ENCODE data around the gene PHF5A. TPM values are rescaled to one million over a fixed set of nuclear protein-coding genes. Genes with fewer than 3 reads are reported as not detected.

Gene PHF5A
- total and polyA plus RNA-seq, 12 donors: 18.2 to 50.8 (median 29.3) TPM

- Histone ChIP-seq H3K4me3 (no peak overlapping the region), H3K36me3 (replicated peaks in 1 of 2) (peaks cover 0 to 21% of the 10 kb centered on the region in 2 donors), H3K27ac (no peak overlapping the region), H3K27me3 (no peaks in the 10 kb centered on the region), H3K4me1 (replicated peaks in 1 of 2) (peaks cover 0 to 3% of the 10 kb centered on the region in 2 donors), H3K9me3 (replicated peaks in 1 of 3) (no peaks in the 10 kb centered on the region)
- intact Hi-C loops (cut with DNase I): no loop called here
- WGBS, 4 donors: 93 to 100% (median 96%) methylated on average over 8 of the region's 8 CpGs
- TF ChIP-seq CTCF (IDR thresholded peaks at IDR 0.05): no peak
- no peak for TF ChIP-seq POLR2A (IDR thresholded peaks at IDR 0.05)
- DNase-seq: no peak
Observed at GRCh38 chr22:41429951-41430332, 38.5 kb downstream of the PHF5A start.

GRCh38 chr22:41429232-41429950 is 39.1 kb downstream of the PHF5A start:
- no peak for TF ChIP-seq POLR2A (IDR thresholded peaks at IDR 0.05)
- TF ChIP-seq CTCF (IDR thresholded peaks at IDR 0.05): no peak
- Histone ChIP-seq H3K36me3 (replicated peaks in 1 of 2) (peaks cover 0 to 15% of the 10 kb centered on the region in 2 donors), H3K4me3 (no peak overlapping the region), H3K9me3 (replicated peaks in 1 of 3) (no peaks in the 10 kb centered on the region), H3K27ac (no peak overlapping the region), H3K27me3 (no peaks in the 10 kb centered on the region), H3K4me1 (replicated peaks in 1 of 2) (no peaks in the 10 kb centered on the region)
- intact Hi-C loops (cut with DNase I): no loop called here
- DNase-seq: no peak
- 88 to 95% (median 93%) methylated on average over 13 of the region's 13 CpGs for WGBS, 4 donors

GRCh38 chr22:41425660-41426365 is 42.7 kb downstream of the PHF5A start:
- H3K9me3 ChIP-seq (replicated peaks in 1 of 3): no peaks in the 10 kb centered on the region
- WGBS, 4 donors: 80 to 86% (median 82%) methylated on average over 7 to 9 of the region's 9 CpGs
- no peak for DNase-seq
- intact Hi-C loops (cut with DNase I): no loop called here
- no peak for TF ChIP-seq POLR2A (IDR thresholded peaks at IDR 0.05)
- TF ChIP-seq CTCF (IDR thresholded peaks at IDR 0.05): no peak
- no peak overlapping the region for H3K27ac ChIP-seq
- no peak overlapping the region for H3K4me3 ChIP-seq
- H3K4me1 ChIP-seq (replicated peaks in 1 of 2): no peaks in the 10 kb centered on the region
- H3K36me3 ChIP-seq (replicated peaks in 1 of 2): peaks cover 0 to 14% of the 10 kb centered on the region in 2 donors
- no peaks in the 10 kb centered on the region for H3K27me3 ChIP-seq

GRCh38 chr22:41418717-41419116 is 49.8 kb downstream of the PHF5A start:
- no peaks in the 10 kb centered on the region for H3K27me3 ChIP-seq
- H3K4me3 ChIP-seq: no peak overlapping the region
- 89 to 95% (median 92%) methylated on average over 8 to 9 of the region's 9 CpGs for WGBS, 4 donors
- intact Hi-C loops (cut with DNase I): no loop called here
- peak overlapping the region in 3 of 5 donors; percentile 45 to 94 (median 72) for H3K27ac ChIP-seq
- TF ChIP-seq POLR2A (IDR thresholded peaks at IDR 0.05) (no peak), CTCF (IDR thresholded peaks at IDR 0.05) (no peak)
- no peak for DNase-seq
- peaks cover 28 to 37% of the 10 kb centered on the region in 2 donors for H3K4me1 ChIP-seq (replicated peaks in 1 of 2)
- peaks cover 0 to 6% of the 10 kb centered on the region in 2 donors for H3K36me3 ChIP-seq (replicated peaks in 1 of 2)
- H3K9me3 ChIP-seq (replicated peaks in 1 of 3): no peaks in the 10 kb centered on the region

Data from adrenal gland (tissue), 12 donors.